EH (cell line): ENCODE results near the gene FTSJ3.
"Not testable (repeated sequence)": the region's sequence is repeated elsewhere in the genome, so short reads cannot be mapped to it uniquely, and the experiment has no call there.

ENCODE experiments used
- DNase-seq: peaks from one replicate; pipeline ENCODE4 v3.0.0-alpha.2; 2015; ENCODE audit warnings: low read depth

FTSJ3 gene

DNA sequence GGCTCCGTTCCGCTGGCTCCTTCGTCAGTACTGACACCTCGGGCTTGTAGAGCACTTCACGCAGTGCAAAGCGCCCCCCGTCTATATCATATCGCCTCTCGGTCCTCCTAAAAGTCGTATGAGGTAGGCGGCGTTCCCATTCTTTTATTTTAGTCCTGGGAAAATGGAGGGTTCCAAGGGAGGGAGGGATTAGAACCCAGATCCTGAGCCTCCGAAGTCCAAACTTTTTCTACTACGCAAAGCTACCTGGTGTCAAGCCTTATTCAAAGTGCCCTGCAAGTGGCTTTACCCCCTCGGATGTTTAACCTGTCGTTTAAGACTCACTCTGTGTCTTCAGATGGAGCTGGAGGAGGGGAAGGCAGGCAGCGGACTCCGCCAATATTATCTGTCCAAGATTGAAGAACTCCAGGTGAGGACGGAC is 348 bp upstream of the FTSJ3 start:
- DNase-seq = no peak

DNA sequence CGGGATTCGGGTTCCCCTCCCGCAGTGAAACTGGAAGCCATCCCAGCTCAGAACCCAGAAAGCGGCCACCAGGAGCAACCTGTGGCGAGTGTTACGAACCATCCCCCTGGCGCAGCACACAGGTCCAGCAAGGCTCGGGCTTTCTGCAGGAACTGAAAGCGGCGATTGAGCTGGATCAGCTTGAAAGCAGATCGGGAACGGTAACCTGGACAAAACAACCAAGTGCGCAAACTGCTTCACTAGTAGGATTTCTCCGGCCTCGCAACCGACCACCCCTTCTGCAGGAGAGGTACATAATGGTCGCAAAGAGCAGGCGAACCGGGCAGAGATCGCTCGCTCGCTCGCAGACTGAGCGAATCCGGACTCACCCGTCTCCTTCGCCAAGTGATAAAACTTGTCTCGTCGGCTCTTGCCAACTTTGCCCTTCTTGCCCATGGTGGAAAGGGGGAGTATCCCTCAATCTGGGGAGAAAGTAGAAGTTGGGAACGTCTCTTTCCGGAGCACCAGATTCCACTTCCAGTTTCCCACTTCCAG is 928 bp downstream of the FTSJ3 start:
- no peak for DNase-seq

DNA sequence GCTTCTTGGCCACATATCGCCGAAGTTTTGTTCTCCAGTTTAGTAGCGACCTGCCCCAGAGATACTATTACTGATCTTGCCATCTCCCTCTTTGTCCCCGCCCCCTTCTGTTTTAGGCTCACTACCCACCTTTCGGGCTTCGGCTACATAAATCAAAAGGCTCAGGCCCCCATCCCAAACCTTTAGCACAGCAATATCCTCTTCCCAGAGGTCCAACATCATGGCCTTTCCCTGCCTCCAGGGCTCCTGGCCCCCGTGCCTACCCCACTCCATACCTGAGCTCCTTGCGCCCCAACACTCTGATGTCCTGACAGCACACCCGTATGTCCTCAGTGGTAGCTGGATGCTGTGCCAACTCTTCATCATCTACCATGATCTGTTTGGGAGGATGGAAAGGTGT is 3.1 kb downstream of the FTSJ3 start:
- DNase-seq = no peak

DNA sequence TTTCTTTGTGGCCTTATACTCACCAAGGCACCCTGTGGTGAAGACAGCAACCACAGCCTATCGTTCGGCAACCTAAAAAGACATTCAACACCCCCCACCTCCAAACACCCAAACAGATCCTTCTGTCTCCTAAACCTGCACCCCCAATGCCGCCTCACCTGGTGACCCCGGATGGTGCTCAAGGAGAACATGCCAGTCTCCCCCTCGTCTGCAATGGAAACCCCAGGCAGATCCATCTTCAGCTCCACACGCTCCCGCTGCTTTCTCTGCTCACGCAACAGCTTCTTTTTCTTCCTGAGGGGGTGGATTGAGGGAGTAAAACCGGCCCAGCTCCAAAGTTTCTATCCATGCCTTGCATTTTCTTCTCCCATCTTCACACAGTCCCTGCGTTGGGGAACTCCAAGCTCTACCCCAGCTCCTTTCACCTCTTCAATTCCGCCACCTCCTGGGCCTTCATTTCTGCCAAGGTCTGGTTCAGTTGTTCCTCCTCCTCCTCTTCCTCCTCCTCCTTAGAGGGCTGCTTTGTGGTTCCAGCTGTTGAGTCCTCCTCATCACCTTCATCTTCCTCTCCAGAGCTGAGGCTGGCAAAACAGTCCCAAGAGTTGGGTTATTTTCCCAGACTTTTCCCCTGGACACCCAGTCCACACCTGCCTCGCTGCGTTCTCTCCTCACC is 3.7 kb downstream of the FTSJ3 start:
- no peak for DNase-seq

DNA sequence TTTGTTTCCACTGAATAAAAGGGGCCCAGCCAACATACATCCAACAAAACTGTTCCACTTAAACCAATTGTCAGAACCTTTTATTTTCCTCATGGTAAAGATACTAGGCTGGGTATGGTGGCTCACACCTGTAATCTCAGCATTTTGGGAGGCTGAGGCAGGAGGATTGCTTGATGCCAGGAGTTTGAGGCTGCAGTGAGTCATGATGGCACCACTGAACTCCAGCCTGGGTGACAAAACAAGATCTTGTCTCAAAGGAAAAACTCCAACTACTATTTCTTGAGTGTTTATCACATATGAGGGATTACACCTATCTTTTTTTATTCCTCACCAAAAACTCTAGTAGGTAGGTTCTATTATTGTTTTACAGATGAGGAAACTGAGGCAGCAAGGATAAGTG is 4.9 kb downstream of the FTSJ3 start:
- no peak for DNase-seq

DNA sequence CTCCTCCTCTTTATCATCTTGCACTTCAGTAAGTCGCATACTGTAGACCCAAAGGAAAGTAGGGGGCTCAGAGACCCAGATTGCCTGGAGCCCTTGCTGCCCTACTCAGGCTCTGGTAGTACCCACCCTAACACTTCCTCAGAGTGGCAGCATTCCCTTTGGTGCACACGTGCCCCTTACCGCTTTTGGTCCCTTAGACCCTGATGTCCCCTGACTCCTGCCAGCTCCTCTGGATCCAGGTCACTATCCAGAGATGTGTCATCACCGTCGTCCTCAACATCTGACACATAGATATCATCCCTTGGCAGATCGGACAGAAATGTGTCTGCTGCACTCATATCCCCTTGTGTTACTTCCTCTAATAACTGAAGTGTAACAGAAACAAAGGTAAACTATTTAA is 5.7 kb downstream of the FTSJ3 start:
- no peak for DNase-seq

DNA sequence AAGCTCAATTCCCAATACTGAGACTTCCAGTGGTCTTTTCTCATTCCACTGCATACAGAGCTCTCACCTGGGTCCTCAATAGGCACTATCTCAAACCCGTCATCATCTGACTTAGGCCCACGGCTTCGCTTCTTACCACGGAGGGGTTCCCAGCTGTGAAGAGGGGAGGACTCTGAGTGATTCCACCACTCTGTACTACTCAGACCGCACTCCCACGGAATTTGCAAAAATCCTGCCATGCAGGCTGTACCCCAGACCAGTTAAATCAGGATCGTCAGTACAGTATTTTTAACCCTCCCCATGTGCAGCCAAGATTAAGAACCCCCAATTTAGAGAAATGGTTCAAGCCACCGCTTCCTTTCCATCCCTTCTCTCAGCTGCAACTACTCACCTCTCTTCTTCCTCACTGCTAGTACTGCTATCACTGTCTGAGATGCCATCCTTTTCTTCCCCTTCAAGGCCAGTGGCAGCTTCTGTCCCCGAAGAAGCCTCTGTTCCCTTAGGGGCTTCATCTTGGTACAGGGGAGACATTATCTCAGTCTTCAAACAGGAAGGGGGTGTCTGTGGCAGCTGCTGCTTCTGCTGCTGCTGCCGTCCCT is 6.4 kb downstream of the FTSJ3 start:
- no peak for DNase-seq

DNA sequence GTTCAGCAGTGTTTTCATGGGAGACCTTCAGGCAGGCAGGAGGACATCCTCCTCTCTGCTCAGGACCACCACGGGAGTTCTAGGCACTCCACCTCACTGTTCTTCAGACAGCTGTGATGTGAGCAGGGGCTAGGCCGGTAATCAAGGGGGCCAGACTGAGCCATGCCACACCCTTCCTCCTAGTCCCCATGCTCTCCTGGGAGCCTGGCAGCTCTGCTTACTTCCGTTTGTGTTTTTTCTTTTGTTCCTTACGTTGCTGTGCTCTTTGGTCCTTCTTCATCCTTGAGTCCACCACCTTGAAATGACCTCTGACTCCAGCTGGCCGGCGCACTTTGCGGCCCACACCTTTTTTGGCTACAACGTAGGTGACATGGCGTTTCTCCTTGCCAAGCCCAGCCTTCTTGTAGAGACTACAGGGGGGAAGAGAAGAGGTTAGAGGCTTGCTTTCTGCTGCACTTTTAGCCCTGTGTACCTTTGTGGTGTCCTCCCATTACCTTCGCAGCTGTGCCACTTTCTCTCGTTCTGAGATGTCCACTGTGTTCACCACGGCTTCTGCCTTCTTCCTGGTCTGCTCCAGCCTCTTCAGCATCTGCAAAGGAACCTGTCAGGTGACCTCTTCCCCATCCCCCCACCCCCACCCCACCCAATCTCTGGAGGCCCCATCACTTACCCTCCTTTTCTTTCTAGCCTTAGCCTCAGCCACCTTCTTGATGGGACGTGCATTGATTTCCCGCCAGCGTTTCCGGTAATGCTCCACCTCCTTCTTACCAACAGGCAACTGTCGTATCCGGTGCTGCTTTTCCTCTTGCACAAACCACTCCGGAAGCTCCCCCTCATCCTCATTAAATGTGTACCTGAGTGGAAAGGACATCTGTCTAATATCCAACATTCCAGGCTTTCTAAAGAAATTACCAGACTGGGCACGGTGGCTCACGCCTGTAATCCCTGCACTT is 7.6 kb downstream of the FTSJ3 start:
- no peak for DNase-seq

DNA sequence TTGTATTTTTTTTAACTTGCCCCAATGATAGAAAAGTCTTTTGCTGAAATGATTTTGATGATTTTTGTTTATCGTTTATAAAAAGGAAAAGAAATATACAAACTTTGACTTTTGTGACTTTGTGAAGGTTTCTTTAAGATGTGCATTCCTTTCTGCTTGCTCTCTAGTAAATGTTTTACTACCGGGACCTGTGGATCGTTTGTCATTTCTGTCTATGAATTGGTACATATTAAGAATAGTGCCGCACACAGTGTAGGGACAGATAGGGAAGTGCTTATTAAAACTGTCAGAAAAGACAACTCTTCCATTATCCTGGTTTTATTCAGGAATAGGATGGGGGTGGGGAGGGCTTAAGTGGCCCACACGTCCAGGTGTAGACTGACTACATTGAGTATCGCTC is 8.3 kb downstream of the FTSJ3 start:
- no peak for DNase-seq

DNA sequence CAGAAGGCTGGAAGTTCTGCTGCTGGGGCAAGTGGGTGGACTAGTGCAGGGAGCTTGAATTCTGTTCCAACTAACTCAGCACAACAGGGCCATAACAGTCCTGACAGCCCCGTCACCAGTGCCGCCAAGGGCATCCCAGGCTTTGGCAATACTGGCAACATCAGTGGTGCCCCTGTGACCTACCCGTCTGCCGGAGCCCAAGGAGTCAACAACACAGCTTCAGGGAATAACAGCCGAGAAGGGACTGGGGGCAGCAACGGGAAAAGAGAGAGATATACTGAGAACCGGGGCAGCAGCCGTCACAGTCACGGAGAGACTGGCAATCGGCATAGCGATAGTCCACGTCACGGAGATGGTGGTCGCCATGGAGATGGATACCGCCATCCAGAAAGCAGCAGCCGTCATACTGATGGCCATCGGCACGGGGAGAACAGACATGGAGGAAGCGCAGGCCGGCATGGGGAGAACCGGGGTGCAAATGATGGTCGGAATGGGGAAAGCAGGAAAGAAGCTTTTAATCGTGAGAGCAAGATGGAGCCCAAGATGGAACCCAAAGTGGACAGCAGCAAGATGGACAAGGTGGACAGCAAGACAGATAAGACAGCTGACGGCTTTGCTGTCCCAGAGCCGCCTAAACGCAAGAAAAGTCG is 9.6 kb downstream of the FTSJ3 start:
- DNase-seq = no peak

DNA sequence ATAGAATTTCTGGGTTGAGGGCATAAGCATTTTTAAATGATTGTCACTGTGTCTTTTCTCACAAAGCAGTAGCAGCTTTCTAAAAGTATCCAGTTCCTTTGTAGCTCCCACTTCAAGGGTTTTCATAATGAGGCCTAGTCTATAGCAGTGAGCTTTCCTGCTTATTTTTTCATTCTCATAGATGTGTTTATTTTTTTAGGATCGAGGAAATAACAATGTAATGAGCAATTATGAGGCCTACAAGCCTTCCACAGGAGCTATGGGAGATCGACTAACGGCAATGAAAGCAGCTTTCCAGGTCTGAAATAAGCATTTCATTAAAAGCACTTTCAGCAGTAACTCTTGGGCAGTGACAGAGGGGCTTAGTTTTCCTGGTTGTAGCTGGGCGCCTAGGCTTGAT is 10.8 kb downstream of the FTSJ3 start:
- peak; percentile 62 for DNase-seq

DNA sequence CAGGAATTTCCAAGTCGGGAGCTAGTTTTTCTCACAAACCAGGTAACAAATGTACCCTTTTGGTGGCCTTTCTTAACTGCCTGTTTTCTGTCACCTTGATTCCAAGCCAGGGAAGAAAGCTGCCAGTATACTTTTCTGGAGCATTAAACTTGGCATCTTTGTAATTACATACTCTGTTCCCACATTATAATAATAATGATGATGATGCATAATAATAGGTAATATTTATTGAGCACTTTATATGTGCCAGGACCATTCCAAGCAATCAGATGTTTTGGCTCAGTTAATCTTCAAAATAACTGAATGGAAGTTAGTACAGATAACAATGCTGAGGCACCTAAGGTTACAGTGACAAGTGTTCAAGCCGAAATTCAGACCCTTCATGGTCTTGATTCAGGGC is 11.3 kb downstream of the FTSJ3 start:
- no peak for DNase-seq

DNA sequence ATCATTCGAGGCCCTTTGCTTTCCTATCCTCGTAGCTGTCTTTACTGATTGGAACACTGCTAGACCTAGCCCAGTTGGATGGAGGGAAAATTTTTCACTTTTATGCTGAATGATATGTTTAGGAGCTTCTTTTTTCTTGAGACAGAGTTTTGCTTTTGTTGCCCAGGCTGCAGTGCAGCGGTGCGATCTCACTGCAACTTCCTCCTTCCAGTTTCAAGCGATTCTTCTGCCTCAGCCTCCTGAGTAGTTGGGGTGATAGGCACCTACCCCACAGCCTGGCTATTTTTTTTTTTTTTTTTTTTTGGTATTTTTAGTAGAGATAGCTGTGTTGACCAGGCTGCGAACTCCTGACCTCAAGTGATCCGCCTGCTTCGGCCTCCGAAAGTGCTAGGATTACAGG is 17.5 kb downstream of the FTSJ3 start:
- no peak for DNase-seq

DNA sequence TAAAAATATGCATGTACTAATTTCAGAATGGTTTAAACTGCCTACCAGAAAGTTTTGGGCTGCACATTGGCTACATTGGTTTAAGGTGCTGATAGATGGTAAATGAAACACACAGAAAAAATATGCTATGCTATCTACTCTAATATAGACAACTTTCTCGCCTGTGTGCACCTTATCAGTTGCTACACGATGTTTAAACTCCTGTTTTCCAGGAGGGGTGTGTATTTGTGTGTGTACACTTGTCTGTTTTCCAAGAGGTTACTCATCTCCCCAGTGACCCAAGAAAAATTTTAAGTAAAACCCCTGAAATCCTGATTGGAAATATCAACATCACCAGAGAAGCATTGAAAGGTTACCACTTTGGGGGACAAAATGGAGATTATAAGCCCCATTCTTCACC is 21.9 kb downstream of the FTSJ3 start:
- DNase-seq = no peak

DNA sequence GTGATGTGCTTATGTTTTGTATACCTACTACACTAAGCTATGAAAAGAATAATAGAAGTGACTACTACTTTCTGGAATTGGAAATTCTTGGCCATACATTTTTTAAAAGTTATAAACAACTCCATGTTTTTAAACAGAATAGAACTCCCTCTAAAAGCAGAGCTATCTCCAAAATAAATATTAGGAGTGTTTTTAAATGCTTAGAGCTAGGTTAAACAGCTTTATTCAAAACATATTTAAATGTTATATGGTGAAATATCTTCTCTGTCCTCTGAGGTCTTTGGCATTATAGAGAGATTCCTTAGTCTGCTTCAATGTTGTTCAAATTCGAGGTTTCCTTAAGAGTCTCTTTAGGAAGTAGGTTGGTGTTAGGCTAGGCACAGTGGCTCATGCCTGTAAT is 23.1 kb downstream of the FTSJ3 start:
- no peak for DNase-seq

DNA sequence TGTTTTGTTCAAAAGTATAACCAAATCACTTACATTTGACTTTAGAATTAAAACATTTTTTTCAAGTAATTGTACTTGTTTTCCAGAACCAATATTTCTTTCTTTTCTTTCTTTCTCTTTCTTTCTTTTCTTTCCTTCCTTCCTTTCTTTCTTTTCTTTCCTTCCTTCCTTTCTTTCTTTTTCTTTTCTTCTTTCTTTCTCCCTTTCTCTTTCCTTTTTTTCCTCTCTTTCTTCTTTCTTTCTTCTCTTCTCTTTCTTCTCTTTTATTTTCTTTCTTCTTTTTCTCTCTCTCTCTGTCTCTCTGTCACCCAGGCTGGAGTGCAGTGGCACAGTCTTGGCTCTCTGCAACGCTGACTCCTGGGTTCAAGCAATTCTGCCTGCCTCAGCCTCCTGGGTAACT is 26.7 kb downstream of the FTSJ3 start:
- no peak for DNase-seq

DNA sequence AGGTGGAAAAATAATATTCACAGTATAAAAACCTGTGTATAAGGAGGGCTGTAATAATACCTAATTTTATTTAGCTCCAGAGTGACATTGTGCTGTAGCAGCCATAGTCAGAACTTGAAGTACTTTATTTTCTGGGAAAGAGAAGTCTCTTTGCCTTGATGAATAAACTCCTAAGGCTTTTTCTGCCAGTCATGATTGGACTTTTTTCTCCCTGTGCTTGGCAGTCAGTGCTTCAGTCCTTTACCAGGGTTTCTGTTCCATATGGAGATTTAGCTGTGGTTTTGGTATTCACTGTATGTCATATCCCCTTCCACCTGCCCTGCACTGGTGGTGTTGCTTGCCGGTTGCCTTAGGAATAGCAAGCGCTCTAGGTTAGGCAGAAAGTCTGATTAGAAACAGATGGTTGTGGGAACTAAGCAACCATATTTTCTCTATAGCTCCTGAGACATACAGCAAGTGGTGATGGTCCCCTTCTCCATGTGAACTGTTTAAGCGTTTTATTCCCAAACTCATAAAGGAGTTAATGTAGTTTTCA is 28.8 kb downstream of the FTSJ3 start:
- DNase-seq = no peak

DNA sequence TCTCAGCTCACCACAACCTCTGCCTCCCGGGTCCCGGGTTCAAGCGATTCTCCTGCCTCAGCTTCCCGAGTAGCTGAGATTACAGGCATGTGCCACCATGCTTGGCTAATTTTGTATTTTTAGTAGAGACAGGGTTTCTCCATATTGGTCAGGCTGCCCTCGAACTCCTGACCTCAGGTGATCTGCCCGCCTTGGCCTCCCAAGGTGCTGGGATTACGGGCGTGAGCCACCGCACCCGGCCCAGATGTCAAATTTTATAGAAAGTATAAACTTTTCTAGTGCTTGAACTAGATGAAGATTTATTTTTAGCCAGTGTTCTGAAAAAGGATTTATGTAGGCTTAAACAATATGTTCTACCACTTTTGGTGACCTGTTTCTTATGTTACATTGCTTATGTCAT is 31.1 kb downstream of the FTSJ3 start:
- not testable (repeated sequence) for DNase-seq

DNA sequence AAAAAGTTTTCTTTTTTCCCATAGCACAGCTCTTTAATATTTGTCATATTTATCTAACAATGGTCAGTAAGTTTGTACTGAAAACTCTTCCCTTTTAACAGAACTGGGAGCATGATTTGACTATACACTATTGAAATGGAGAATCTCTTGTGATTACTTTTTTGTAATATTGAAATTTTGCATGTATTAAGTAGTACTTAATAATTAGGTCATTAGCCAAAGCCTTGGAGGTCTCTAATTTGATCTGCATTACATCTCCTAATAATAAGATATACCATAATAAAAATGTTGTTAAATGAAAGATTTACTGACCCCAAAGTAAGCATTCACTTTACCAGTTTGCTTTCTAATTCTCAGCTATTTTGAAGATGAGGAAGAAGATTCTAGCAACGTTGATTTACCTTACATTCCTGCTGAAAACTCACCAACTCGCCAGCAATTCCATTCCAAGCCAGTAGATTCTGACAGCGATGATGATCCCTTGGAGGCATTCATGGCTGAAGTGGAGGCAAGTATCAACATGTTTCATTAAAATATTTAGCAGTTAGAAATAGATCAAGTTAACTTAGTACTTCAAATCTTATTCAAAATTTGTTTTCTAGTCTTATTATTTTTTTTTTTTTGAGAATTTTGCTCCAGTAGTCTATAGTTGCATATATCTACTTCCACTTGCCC is 35.3 kb downstream of the FTSJ3 start:
- DNase-seq = no peak

DNA sequence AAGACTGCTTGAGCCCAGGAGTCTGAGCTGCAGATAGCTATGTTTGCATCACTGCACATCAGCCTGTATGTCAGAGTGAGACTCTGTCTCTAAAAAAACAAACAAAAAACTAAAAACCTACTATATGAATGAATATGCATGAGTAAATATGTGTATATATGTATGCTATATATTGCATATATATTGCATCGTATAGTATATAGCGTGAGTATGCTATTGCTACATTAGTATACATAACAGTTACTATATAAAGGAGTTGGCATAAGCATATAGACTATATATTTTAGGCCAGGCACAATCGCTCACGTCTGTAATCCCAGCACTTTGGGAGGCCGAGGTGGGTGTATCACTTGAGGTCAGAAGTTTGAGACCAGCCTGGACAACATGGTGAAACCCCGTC is 37.4 kb downstream of the FTSJ3 start:
- DNase-seq = no peak

DNA sequence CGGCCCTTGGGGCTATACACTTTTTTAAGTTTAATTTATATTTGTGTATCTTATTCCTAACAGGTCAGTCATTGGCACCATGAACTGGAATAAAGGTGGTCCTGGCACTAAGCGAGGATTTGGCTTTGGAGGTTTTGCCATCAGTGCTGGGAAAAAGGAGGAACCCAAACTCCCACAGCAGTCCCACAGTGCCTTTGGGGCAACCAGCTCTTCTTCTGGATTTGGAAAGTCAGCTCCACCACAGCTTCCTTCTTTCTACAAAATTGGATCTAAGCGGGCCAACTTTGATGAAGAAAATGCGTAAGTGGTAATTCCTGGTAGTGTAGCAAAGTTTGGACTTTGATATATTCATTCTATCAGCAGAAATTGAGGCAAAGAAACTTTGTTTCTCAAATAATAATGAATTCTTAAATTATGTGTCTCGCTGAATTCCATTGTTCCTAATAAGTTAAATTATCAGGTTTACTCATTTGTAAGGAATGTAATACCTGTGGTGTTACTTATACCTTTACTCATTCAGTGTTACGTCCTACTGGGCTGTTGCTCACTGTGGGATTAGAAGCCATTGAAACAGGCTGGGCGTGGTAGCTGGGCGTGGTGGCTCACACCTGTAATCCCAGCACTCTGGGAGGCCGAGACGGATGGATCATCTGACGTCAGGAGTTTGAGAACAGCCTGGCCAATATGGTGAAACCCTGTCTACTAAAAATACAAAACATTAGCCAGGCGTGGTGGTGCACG is 40.3 kb downstream of the FTSJ3 start:
- no peak for DNase-seq
